Prostate gland (tissue), 2 donors: ENCODE measurements around the gene TPBGL.

Experiments
- POLR2A ChIP-seq: fragments of 450-650 bp; IDR thresholded peaks from one replicate; pipeline ENCODE4 v1.6.1; 2016; ENCODE audit warnings: antibody characterized with exemption, mild to moderate bottlenecking
- POLR2AphosphoS5 ChIP-seq: sonication (generic); formaldehyde crosslinking; IDR thresholded peaks from one replicate; pipeline ENCODE4 v1.6.1; 2017; ENCODE audit warnings: antibody characterized with exemption
- TF ChIP-seq, protein P1 (sequence below), 4 experiments: fragments of 200-600 bp in 2 of 4; fragments of 450-650 bp in 2 of 4; sonication (generic) in 2 of 4; IDR thresholded peaks; 1 replicate in 3 of 4; 2 replicates in 1 of 4; pipeline ENCODE4 v1.5.1; 2016 to 2019; ENCODE audit warnings: antibody characterized with exemption in 4 of 4, mild to moderate bottlenecking in 2 of 4, moderate library complexity in 2 of 4

- no peak for TF ChIP-seq POLR2A
- TF ChIP-seq, protein P1, sequence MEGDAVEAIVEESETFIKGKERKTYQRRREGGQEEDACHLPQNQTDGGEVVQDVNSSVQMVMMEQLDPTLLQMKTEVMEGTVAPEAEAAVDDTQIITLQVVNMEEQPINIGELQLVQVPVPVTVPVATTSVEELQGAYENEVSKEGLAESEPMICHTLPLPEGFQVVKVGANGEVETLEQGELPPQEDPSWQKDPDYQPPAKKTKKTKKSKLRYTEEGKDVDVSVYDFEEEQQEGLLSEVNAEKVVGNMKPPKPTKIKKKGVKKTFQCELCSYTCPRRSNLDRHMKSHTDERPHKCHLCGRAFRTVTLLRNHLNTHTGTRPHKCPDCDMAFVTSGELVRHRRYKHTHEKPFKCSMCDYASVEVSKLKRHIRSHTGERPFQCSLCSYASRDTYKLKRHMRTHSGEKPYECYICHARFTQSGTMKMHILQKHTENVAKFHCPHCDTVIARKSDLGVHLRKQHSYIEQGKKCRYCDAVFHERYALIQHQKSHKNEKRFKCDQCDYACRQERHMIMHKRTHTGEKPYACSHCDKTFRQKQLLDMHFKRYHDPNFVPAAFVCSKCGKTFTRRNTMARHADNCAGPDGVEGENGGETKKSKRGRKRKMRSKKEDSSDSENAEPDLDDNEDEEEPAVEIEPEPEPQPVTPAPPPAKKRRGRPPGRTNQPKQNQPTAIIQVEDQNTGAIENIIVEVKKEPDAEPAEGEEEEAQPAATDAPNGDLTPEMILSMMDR (IDR thresholded peaks at IDR 0.05) = no peak
- TF ChIP-seq POLR2AphosphoS5 = no peak
Observed at GRCh38 chr11:75197512-75198277, 42.9 kb upstream of the TPBGL start.
